Body of pancreas (tissue), 4 donors: Measurements from ENCODE around the gene ISCA2.

ENCODE experiments used
- POLR2A ChIP-seq, 3 donors: fragments of 450-650 bp; IDR thresholded peaks; one replicate each; pipeline ENCODE4 v1.6.1; 2016; ENCODE audit warnings: antibody characterized with exemption in 3 of 3, mild to moderate bottlenecking in 2 of 3
- TF ChIP-seq, protein P1 (sequence below), 7 experiments: fragments of 450-650 bp in 4 of 7; fragments of 200-600 bp in 3 of 7; sonication (generic) in 3 of 7; IDR thresholded peaks; one replicate each; pipeline ENCODE4 v1.5.1; 2016 to 2019; ENCODE audit warnings: antibody characterized with exemption in 7 of 7

DNA sequence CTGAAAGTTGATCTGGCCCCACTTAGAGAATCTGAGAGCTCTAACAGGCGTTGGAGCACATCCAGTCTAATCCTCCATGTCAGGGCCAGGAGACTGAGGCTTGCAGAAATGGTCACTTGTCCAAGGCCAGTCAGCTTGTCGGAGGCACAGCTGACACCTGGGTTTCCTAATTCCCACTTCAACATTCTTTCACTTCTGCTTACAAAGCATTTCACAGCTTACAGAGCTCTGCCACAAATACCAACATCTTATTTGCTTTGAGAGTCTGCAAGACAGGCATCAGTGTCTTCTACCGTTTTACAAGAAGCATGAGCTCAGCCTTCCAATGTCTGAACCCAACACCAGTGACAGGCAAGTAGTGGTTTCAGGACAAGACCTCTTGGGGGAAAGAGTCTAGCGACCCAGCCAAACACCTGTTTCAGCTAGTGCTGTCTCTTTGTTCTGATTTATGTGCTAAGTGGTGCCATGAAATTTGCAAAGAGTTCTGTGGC lies 31.8 kb downstream of the ISCA2 start:
- TF ChIP-seq, protein P1, sequence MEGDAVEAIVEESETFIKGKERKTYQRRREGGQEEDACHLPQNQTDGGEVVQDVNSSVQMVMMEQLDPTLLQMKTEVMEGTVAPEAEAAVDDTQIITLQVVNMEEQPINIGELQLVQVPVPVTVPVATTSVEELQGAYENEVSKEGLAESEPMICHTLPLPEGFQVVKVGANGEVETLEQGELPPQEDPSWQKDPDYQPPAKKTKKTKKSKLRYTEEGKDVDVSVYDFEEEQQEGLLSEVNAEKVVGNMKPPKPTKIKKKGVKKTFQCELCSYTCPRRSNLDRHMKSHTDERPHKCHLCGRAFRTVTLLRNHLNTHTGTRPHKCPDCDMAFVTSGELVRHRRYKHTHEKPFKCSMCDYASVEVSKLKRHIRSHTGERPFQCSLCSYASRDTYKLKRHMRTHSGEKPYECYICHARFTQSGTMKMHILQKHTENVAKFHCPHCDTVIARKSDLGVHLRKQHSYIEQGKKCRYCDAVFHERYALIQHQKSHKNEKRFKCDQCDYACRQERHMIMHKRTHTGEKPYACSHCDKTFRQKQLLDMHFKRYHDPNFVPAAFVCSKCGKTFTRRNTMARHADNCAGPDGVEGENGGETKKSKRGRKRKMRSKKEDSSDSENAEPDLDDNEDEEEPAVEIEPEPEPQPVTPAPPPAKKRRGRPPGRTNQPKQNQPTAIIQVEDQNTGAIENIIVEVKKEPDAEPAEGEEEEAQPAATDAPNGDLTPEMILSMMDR (IDR thresholded peaks at IDR 0.05), result no peak
- TF ChIP-seq POLR2A (IDR thresholded peaks at IDR 0.05), result no peak
